GM06990 (cell line): ENCODE measurements around the gene EML6.

ENCODE experiments used
- DNase-seq: peaks from one replicate; pipeline ENCODE4 v3.0.0-alpha.2; 2011; ENCODE audit not compliant: insufficient read length; ENCODE audit errors: extremely low read depth
- H3K27me3 ChIP-seq: replicated peaks from 2 replicates; pipeline ENCODE4 v1.6.0; 2011; ENCODE audit warnings: low read length; ENCODE audit not compliant: control insufficient read depth, insufficient read depth
- H3K36me3 ChIP-seq: 2 replicates; pipeline ENCODE4 v1.5.1; 2011; ENCODE audit warnings: low read length; ENCODE audit not compliant: control insufficient read depth, insufficient read depth
- H3K4me3 ChIP-seq: replicated peaks from 2 replicates; pipeline ENCODE4 v1.5.1; 2011; ENCODE audit warnings: low read depth, mild to moderate bottlenecking, control low read depth, low read length
- CTCF ChIP-seq: IDR thresholded peaks from 2 replicates; pipeline ENCODE4 v1.5.1; 2011; ENCODE audit warnings: low read length, control low read depth, mild to moderate bottlenecking, inconsistent platforms; ENCODE audit not compliant: insufficient read depth, poor library complexity, severe bottlenecking

EML6 gene

GRCh38 chr2:54878182-54878581, 154.7 kb downstream of the EML6 start:
- no peak overlapping the region for H3K4me3 ChIP-seq
- H3K27me3 ChIP-seq, result no peaks in the 10 kb centered on the region; the same call in 1 of the 2 replicates
- TF ChIP-seq CTCF, result no peak
- H3K36me3 ChIP-seq, result no peaks in the 10 kb centered on the region
- DNase-seq, result no peak

DNA sequence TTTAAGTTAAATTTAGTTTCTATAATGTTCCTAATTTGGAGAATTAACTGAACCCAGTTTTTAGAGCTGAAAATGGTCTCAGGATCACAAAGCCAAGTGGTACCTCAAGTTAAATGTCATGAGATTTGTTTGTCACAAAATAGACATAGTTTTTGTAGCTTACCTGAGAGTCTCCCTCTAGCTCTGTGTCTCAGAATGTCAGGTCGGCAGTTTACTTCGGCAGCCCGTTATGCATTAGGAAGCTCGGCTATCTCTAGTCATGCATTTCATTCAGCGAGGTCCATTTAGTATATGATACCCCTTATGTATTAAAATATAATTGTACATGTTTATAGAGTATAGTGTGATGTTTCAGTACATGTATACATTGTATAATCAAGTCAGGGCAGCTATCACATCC, 155.6 kb downstream of the EML6 start:
- DNase-seq, result no peak
- Histone ChIP-seq H3K27me3 (no peaks in the 10 kb centered on the region; the same call in 1 of the 2 replicates), H3K4me3 (no peak overlapping the region), H3K36me3 (no peaks in the 10 kb centered on the region)
- no peak for TF ChIP-seq CTCF

GRCh38 chr2:54879598-54880332, 156.3 kb downstream of the EML6 start:
- no peaks in the 10 kb centered on the region; the same call in 1 of the 2 replicates for H3K27me3 ChIP-seq
- H3K36me3 ChIP-seq, result no peaks in the 10 kb centered on the region
- no peak for DNase-seq
- H3K4me3 ChIP-seq, result no peak overlapping the region
- TF ChIP-seq CTCF, result no peak

DNA sequence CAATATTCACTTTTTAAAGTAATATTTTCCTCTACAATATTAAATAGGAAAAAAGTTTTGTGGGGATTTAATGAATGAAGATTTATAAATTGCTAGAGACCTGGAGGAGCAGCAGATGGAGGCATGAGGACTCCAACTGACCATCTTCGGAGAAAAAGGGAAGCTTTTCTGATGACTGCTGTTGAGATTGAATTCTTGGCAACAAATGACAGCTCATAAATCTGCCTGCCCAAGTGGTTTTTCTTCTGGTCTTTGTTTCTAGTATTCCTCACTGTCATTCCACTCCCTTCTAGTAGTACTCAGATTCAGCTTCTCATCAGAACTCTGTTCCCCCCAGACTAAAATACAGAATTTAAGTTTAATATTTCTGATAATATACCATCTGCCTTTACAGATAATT, 157.0 kb downstream of the EML6 start:
- Histone ChIP-seq H3K27me3 (no peaks in the 10 kb centered on the region; the same call in 1 of the 2 replicates), H3K4me3 (no peak overlapping the region), H3K36me3 (no peaks in the 10 kb centered on the region)
- no peak for TF ChIP-seq CTCF
- DNase-seq, result no peak

DNA sequence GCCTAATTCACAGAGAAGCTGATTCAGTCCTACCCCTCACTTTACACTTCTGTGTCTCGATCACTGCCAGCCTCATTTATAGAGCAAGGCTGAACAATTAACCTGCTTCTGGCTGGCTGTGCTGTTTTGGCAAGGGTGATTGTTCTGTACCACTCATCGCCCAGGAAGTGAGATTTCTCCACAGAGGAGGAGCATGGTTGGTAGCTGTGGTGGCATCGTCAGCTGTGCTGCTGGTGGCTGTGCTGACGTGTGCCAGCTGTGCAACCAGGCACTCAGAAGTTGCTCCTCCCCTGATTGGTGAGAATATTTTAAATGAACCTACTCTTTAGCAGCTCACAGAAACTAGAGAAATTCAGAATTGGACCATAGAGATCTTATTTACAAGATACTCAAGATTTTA, 158.3 kb downstream of the EML6 start:
- no peak for TF ChIP-seq CTCF
- H3K4me3 ChIP-seq, result no peak overlapping the region
- no peaks in the 10 kb centered on the region for H3K36me3 ChIP-seq
- no peak for DNase-seq
- no peaks in the 10 kb centered on the region; the same call in 1 of the 2 replicates for H3K27me3 ChIP-seq

GRCh38 chr2:54885891-54886290, 162.4 kb downstream of the EML6 start:
- no peak for DNase-seq
- TF ChIP-seq CTCF, result no peak
- H3K36me3 ChIP-seq, result no peaks in the 10 kb centered on the region
- no peaks in the 10 kb centered on the region for H3K27me3 ChIP-seq
- no peak overlapping the region for H3K4me3 ChIP-seq
